ENCODE results near the gene UBN2. TPM values are rescaled to one million over a fixed set of nuclear protein-coding genes. Genes with fewer than 3 reads are reported as not detected.

UBN2 gene
- polyA plus RNA-seq, 1 donor (not counting 4 experiments of a cell fraction or from before 2014, with no cell fraction given) = 3.0 TPM

- Histone ChIP-seq H3K9me3 (ENCODE audit: control insufficient read depth, low read depth, low read length) (no peaks in the 10 kb centered on the region), H4K20me1 (ENCODE audit: control insufficient read depth, extremely low read depth, insufficient read depth, low read length) (no peaks in the 10 kb centered on the region), H3K27me3 (ENCODE audit: control insufficient read depth, extremely low read depth, insufficient read depth, low read length) (no peaks in the 10 kb centered on the region), H3K4me1 (ENCODE audit: control insufficient read depth, extremely low read depth, insufficient read depth, low read length) (no peaks in the 10 kb centered on the region), H3K27ac (ENCODE audit: control insufficient read depth, insufficient read depth, low read length) (no peak overlapping the region), H3K9me1 (ENCODE audit: control insufficient read depth, extremely low read depth, insufficient read depth, low read length) (no peaks in the 10 kb centered on the region), H3K4me3 (ENCODE audit: control insufficient read depth in 2 of 3, extremely low read depth in 1 of 3, insufficient read depth in 2 of 3, low read depth in 1 of 3, low read length in 3 of 3) (no peak overlapping the region), H3K36me3 (ENCODE audit: control insufficient read depth in 2 of 2, extremely low read depth in 1 of 2, insufficient read depth in 2 of 2, low read length in 2 of 2) (no peaks in the 10 kb centered on the region), H2AFZ (ENCODE audit: control insufficient read depth, low read length) (no peak overlapping the region), H3K4me2 (ENCODE audit: control insufficient read depth, extremely low read depth, insufficient read depth, low read depth, low read length) (no peak overlapping the region), H3K9ac (ENCODE audit: control insufficient read depth, extremely low read depth, insufficient read depth, low read length) (no peak overlapping the region), H3K79me2 (ENCODE audit: control insufficient read depth, insufficient read depth, low read length) (no peaks in the 10 kb centered on the region)
- dilution Hi-C loops (cut with MboI; ENCODE audit: extremely low pct_ligation_motif_present, low sequenced_read_pairs) = no loop called here
- DNase-seq (ENCODE audit: low read depth, low spot score) = no peak
- no peak for FAIRE-seq
- TF ChIP-seq CTCF (optimal IDR thresholded peaks at IDR 0.05 in 1 of 3, IDR thresholded peaks at IDR 0.05 in 1 of 3, conservative IDR thresholded peaks at IDR 0.05 in 1 of 3; ENCODE audit: extremely low read depth in 1 of 3, insufficient read depth in 2 of 3, low read length in 3 of 3) (no peak), EZH2 (IDR thresholded peaks at IDR 0.05; ENCODE audit: low read length) (no peak)
These were observed 47.1 kb upstream of the UBN2 start for GRCh38 chr7:139183878-139184338.

- no peaks in the 10 kb centered on the region for H3K79me2 ChIP-seq (ENCODE audit: control insufficient read depth, insufficient read depth, low read length)
- dilution Hi-C loops (cut with MboI; ENCODE audit: extremely low pct_ligation_motif_present, low sequenced_read_pairs) = no loop called here
- H3K4me3 ChIP-seq (ENCODE audit: control insufficient read depth in 2 of 3, extremely low read depth in 1 of 3, insufficient read depth in 2 of 3, low read depth in 1 of 3, low read length in 3 of 3) = no peak overlapping the region
- FAIRE-seq (no peak), DNase-seq (ENCODE audit: low read depth, low spot score) (no peak)
- no peak overlapping the region for H2AFZ ChIP-seq (ENCODE audit: control insufficient read depth, low read length)
- TF ChIP-seq CTCF (optimal IDR thresholded peaks at IDR 0.05 in 1 of 3, IDR thresholded peaks at IDR 0.05 in 1 of 3, conservative IDR thresholded peaks at IDR 0.05 in 1 of 3; ENCODE audit: extremely low read depth in 1 of 3, insufficient read depth in 2 of 3, low read length in 3 of 3) (no peak), EZH2 (IDR thresholded peaks at IDR 0.05; ENCODE audit: low read length) (no peak)
- no peaks in the 10 kb centered on the region for H3K4me1 ChIP-seq (ENCODE audit: control insufficient read depth, extremely low read depth, insufficient read depth, low read length)
- no peak overlapping the region for H3K27ac ChIP-seq (ENCODE audit: control insufficient read depth, insufficient read depth, low read length)
- no peaks in the 10 kb centered on the region for H3K9me3 ChIP-seq (ENCODE audit: control insufficient read depth, low read depth, low read length)
- no peaks in the 10 kb centered on the region for H3K27me3 ChIP-seq (ENCODE audit: control insufficient read depth, extremely low read depth, insufficient read depth, low read length)
- H3K9me1 ChIP-seq (ENCODE audit: control insufficient read depth, extremely low read depth, insufficient read depth, low read length) = no peaks in the 10 kb centered on the region
- H4K20me1 ChIP-seq (ENCODE audit: control insufficient read depth, extremely low read depth, insufficient read depth, low read length) = no peaks in the 10 kb centered on the region
- no peak overlapping the region for H3K4me2 ChIP-seq (ENCODE audit: control insufficient read depth, extremely low read depth, insufficient read depth, low read depth, low read length)
- H3K9ac ChIP-seq (ENCODE audit: control insufficient read depth, extremely low read depth, insufficient read depth, low read length) = no peak overlapping the region
- H3K36me3 ChIP-seq (ENCODE audit: control insufficient read depth in 2 of 2, extremely low read depth in 1 of 2, insufficient read depth in 2 of 2, low read length in 2 of 2) = no peaks in the 10 kb centered on the region
These were observed 44.9 kb upstream of the UBN2 start for GRCh38 chr7:139186146-139186545.

Measured in keratinocyte (primary cell).